ENCODE results near the gene UQCC5.

Gene UQCC5

DNA sequence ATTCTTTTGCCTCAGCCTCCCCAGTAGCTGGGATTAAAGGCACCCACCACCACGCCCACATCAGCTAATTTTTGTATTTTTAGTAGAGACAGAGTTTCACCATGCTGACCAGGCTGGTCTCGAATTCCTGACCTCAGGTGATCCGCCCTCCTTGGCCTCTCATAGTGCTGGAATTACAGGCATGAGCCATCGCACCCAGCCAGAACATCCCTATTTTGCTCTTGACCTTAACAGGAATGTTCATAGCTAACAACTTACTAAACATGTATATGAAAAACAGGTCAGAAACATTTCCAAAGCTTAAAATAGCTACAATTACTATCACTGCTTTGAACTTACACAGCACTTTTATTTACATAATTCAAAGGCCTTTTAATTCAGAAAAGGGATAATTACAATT lies 33.7 kb downstream of the UQCC5 start:
- no peak for DNase-seq (ENCODE audit: low read depth in 2 of 2)

DNA sequence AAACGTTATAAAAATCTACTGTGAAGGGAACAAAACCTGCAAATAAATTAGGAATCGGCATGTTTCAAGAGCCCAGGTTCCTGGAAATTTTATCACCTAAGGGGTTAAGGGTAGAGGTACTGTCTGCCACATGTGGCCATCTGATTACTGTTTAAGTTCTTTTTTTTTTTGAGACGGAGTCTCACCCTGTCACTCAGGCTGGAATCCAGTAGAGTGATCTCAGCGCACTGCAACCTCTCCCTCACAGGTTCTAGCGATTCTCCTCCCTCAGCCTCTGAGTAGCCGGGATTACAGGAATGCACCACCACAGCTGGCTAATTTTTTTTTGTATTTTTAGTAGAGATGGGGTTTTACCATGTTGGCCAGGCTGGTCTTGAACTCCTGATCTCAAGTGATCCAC lies 35.8 kb downstream of the UQCC5 start:
- DNase-seq (ENCODE audit: low read depth in 2 of 2) = no peak

DNA sequence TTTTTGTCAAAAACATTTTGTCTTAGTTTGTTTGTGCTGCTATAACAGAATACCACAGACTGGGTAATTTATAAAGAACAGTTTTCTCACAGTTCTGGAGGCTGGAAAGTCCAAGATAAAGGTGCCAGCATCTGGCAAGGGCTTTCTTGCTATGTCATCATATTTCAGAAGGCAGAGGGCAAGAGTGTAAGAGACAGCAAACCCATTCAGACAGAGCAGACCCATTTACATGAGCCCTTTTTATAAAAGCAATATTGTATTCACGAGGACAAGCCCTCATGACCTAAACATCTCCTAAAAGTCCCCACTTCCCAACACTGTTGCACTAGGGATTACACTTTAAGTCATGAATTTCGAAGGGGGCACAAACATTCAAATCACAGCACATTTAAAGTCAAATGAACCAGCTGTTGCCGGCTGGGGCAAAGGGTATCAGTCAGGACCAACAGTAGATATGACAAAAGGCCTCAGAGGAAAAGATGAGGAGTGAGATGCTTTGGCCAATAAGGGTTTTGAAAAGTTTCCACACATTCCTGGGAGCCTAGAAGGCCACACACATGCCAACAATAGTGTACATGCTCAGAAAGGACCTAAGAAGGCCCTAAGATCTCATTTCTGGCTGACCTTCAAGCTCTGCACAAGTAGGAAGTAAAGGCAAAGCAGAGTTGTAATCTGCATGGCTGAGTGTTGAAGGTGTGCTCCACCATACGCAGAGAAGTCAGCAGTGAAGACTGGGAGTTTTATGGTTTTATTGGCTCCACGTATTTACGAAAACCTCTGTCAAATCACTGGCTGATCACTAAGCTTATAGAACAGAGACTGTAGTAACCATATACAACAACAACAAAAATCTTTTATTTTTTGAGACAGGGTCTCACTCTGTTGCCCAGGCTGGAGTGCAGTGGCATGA lies 37.9 kb downstream of the UQCC5 start:
- DNase-seq (ENCODE audit: low read depth in 2 of 2) = no peak
